Measurements from ENCODE around the gene KIF13A.
"Not testable (repeated sequence)": the region's sequence is repeated elsewhere in the genome, so short reads cannot be mapped to it uniquely, and the experiment has no call there.

Gene KIF13A

GRCh38 chr6:17871189-17871519 lies 116.3 kb downstream of the KIF13A start:
- no peak for DNase-seq (ENCODE audit: low spot score)

GRCh38 chr6:17870300-17871188 lies 116.9 kb downstream of the KIF13A start:
- DNase-seq (ENCODE audit: low spot score) = no peak

- DNase-seq (ENCODE audit: low spot score) = no peak
Observed at GRCh38 chr6:17869753-17870050, 117.7 kb downstream of the KIF13A start.

DNA sequence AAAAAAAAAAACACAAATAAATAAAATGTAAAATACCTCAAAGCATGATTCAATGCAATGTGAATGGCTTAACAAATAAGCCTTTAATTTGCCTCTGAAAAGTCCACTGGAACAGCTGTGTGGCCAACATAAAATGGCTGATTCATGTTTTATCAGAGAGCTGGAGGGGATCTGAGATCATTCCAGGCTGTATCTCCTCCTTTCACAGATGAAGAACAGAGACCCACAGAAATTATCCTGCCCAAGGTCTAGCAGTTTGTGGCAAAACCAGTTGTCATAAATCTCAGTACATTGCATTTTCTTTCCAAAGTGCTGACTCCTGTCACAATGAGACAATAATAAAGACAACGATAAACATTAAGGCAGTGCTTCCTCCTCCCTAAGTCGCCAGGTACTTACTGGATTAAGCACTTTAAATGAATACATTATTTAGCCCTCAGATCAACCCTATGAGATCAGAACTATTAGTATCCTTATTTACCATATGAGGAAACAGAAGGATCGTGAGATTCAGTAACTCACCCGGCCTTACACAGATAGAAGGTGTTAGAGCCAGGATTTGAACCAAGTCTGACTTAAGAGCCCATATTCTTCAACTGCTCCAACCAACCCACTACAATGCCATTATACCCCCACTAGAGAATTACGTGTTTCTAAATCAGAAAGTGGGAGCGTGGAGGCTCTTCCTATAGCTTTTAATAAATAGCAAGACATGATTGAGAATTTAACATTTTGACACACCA lies 118.3 kb downstream of the KIF13A start:
- no peak for DNase-seq (ENCODE audit: low spot score)

DNA sequence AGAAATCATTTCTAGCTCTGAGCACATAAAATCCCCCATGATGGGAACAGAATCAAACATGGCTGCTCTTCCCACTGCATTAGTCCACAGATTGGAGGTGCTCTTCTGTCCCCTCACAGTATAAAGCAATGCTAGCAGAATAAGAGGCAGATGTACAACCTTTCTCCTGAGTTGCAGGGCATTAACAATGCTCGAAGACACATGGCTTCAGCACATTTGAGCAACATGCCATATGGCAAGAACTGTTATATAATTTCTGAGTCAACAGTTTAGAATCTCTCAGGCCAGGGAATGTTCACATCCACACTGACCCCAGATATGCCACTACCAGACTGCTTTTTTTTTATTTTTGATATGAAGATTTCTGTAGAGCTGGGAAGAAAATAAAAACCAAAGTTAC lies 119.6 kb downstream of the KIF13A start:
- DNase-seq (ENCODE audit: low spot score) = no peak

GRCh38 chr6:17866876-17867444 lies 120.5 kb downstream of the KIF13A start:
- no peak for DNase-seq (ENCODE audit: low spot score)

- no peak for DNase-seq (ENCODE audit: low spot score)
Observed at GRCh38 chr6:17865798-17866725, 121.4 kb downstream of the KIF13A start.

GRCh38 chr6:17865243-17865642 lies 122.2 kb downstream of the KIF13A start:
- no peak for DNase-seq (ENCODE audit: low spot score)

DNA sequence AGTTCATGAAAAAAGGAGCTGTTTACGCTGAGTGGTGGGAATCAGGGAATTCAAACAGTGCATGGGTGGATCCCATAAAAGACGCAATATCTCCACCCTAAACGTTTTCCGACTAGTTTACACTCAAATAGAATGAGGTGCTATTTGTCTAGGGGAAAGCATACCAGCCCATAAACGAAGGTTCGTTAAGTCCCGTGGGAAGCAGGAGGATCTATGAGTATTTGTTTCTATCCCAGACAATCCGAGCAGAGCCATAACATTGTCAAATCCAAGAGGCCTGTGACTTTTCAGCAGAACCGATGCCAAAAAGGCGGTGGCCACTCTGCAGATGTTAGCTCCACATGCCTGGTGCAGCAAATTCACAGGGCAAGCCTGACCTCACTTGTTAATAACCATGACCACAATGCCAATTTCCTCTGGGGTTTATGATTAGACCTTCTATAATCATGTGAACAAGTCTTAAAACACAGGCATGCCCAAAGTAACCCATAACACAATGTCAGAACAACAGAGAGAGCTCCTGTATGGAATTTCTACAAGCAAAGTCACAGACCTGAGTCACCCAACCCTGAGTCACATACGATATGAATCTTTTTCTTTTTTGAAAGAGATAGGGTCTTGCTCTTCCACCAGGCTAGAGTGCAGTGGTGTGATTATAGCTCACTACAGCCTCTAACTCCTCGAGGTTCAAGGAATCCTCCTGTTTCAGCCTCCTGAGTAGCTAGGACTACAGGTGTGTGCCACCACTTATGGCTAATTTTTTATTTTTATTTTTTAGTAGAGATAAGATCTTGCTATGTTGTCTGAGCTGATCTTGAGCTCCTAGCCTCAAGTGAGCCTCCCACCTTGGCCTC lies 123.3 kb downstream of the KIF13A start:
- no peak for DNase-seq (ENCODE audit: low spot score)

- no peak for DNase-seq (ENCODE audit: low spot score)
Observed at GRCh38 chr6:17861361-17861760, 126.1 kb downstream of the KIF13A start.

DNA sequence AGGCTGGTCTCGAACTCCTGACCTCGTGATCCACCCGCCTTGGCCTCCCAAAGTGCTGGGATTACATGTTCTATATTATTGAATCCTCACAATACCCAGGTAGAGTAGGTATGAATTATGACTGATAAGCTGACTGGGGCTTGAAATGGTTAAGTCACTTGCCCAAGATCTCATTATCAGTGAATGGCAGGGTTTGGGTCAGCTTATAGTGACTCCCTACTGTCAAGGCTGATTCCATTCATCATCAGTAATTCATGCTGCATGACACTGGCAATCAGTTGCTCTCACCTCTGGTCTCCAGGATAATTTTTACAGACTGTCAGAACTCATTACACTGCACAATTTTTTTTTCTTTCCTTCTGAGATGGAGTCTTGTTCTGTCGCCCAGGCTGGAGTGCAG lies 127.6 kb downstream of the KIF13A start:
- DNase-seq (ENCODE audit: low spot score) = no peak

DNA sequence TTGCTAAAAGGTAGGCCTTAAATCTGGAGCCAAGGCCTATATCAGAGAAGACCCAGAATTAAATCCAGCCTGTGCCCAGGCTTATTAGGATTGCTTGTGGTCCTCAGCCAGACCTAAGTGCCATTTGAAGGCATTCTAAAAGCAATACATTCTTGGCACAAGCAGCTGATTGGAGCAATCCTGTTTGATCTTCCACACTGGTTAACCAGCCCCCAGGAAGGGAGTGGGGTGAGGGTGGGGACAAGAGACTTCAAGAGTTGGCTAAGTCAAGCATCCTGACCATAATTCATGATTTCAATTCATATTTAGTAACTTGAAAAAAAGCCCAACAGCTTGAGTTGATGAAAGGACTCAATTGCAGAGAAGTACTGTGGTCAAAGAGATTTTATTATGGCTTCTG lies 128.9 kb downstream of the KIF13A start:
- no peak for DNase-seq (ENCODE audit: low spot score)

GRCh38 chr6:17857188-17857587 lies 130.2 kb downstream of the KIF13A start:
- DNase-seq (ENCODE audit: low spot score) = not testable (repeated sequence)

GRCh38 chr6:17856306-17856705 lies 131.1 kb downstream of the KIF13A start:
- DNase-seq (ENCODE audit: low spot score) = no peak

GRCh38 chr6:17855381-17855780 lies 132.1 kb downstream of the KIF13A start:
- DNase-seq (ENCODE audit: low spot score) = no peak

- no peak for DNase-seq (ENCODE audit: low spot score)
Observed at GRCh38 chr6:17853533-17853932, 133.9 kb downstream of the KIF13A start.

- no peak for DNase-seq (ENCODE audit: low spot score)
Observed at GRCh38 chr6:17851720-17852161, 135.7 kb downstream of the KIF13A start.

- DNase-seq (ENCODE audit: low spot score) = no peak
Observed at GRCh38 chr6:17851001-17851719, 136.3 kb downstream of the KIF13A start.

- DNase-seq (ENCODE audit: low spot score) = no peak
Observed at GRCh38 chr6:17850281-17850680, 137.2 kb downstream of the KIF13A start.

DNA sequence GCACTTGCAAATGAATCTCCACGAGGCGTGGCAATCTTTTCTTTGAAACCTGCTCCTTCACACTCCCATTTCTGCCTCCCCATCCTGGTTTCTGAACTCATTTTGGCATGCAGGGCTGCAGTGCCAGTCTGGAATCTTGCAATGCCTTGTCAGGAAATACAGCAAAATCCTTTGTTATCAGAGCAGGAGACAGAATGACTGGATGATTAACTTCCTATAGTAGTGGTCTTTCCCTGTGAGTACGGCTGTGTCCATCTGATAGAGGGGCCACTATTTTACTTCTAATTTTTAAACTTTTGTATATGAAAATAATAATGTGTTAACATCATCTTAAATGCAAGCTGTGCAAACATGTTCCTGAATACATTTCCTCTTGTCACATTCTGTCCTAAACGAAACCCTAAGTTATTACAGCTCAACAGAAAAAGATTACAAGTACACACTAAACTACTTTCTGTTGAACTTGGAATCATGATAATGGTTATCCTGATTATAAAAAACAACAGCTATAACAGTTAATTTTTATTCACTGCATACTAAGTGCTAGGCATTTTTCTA lies 140.2 kb downstream of the KIF13A start:
- no peak for DNase-seq (ENCODE audit: low spot score)
